Globus pallidus (tissue), 1 donor: Measurements from ENCODE around the gene H6PD.

ENCODE experiments used
- DNase-seq: peaks from one replicate; pipeline ENCODE4 v3.0.0-alpha.2; 2015; ENCODE audit warnings: low spot score

Gene H6PD

DNA sequence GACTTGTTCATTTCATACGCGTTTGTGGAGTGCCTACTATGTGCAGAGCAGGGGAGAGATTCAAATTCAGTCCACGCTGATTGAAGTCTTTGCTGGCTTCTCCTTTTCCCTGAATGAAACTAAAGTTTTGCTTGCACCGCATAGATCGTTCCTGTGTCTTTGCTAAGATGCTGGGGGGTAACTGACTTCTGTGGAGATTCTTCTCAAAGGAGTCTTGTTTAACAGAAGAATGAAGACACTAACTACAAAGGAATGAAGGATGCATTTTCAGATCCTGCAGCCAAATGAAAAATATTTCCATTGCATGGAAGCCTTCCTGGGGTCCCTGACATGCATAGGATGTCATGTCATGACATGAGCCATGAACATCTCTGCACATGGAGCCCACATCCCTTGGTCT lies 26.9 kb upstream of the H6PD start:
- DNase-seq = no peak

DNA sequence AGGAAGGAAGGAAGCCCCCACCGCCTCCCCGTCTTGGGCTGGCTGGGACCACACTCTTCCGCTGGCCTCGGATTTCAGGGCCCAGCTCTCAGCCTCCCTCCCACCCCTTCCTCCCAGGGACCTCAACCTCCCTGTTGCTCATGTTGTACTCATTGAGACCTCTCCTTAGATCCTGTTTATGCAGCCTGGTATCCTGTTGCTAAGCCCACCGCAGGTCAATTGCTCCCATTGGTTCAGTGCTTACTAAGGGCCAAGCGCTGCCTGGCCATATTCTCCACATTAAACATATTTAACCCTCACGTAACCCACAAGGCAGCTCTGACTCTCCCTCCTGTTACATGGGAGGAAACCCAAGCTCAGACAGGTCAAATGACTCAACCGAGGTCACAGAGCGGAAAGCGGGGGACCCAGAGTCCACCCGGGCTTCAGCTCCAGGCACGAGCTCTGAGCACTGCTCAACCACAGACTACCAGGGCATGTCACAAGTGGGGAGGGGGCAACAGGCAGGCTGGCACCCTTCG lies 23.2 kb upstream of the H6PD start:
- no peak for DNase-seq

DNA sequence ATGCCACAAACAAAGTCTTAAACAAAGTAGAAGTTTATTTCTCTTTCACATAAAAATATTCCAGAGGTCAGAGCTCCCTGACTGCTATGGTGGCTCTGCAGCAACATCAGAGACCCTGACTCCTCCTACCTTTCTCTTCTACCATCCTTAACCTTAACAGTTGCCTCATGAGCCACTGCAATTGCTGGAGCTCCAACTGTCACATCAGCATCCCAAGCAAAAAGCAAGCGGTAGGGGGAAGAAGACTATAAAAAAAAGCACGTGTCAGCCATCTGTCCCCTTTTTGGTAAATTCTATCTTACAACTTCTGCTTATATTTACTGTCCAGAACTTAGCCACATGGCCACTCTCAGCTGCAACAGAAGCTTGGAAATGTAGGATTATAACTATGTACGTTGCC lies 21.8 kb upstream of the H6PD start:
- no peak for DNase-seq

DNA sequence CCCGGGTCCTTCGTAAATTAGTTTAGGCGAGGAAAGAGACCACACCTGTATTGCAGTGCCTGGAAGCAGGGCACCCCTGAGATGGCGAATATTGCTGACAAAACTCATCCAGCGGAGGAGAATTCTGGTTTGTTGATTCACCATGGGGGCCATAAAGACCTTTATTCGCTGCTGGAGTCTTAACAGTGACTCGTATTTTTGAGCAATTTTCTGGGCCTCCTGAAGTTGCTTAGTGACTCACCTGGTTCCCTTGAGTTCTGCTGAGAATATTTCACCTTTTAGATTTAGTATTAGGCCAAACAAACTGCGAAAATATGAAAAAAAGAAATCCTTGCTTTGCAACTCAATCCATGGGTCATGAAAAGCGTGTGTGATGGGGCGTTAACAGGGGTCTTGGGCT lies 20.6 kb upstream of the H6PD start:
- DNase-seq = no peak

DNA sequence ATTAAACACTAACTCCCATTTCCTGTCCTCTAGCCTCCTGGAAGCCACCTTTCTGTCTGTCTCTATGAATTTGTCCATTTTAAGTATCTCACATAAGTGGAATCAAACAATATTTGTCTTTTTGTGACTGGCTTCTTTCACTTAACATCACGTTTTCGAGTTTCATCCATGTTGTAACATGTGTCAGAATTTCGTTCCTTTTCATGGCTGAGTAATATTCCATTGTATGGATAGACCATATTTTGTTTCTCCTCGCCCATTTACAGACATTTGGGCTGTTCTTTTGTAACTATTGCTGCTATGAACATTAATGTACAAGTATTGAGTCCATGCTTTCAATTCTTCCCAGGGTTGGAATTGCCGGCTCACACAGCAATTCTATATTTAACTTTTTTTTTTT lies 15.7 kb upstream of the H6PD start:
- no peak for DNase-seq

DNA sequence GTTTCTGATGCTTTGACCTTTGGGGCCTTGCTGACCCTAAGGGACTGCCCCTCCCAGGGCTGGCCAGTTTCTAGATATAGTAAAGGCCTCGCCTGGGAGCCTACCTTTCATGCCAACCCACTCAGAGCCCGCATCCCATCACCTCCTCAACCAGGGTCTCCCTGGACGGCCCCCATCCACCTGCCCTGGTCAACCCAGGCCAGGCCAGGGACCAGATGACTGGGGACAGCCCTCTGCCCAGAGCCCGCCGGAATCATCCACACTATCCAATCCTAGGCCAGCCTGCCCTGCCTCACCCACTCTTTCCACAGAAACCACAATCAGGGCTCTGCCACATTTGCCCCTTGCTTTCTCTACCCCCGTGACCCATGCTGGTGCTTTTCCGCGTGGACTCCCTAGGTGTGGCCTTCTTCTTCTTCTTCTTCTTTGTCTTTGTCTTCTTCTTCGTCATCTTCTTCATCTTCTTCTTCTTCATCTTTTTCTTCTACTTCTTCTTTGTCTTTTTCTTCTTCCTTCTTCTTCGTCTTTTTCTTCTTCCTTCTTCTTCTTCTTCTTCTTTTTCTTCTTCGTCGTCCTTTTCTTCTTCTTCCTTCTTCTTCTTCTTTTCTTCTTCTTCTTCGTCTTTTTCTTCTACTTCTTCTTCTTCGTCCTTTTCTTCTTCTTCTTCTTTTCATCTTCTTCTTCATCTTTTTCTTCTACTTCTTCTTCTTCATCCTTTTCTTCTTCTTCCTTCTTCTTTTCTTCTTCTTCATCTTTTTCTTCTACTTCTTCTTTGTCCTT lies 11.5 kb upstream of the H6PD start:
- DNase-seq = no peak

DNA sequence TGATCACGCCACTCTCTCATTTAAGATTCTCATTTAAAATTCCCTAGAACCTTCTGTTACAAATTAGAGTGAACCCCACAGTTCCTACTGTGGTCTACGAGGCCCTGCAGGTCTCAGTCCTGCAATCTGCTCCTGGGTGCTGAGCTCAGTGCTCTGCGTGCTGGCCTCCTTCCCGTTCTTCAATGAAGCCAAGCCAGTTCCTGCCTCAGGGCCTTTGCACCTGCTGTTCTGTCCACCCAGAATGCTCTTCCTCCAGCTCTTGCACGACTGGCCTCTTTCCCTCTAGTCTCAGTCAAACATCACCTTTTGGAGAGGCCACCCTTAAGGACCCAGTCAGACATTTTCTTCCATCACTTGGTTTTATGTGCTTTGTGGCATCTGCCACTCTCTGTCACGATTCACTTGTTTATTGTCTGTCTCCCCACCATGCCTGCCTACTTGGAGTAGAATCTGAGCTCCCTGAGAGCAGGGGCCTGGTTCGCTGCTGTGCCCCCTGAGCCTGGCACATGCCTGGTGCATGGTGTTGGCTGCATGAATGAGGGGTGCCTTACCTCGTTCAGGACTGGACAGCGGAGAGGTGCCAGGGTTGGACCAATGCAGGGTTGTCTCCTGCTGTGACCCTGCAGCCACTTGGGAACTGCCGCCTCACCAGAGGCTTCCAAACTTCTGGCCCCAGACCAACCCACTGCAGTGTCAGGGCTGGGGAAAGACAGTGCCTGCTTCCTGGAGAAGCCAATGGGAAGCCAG lies 9.7 kb upstream of the H6PD start:
- no peak for DNase-seq

DNA sequence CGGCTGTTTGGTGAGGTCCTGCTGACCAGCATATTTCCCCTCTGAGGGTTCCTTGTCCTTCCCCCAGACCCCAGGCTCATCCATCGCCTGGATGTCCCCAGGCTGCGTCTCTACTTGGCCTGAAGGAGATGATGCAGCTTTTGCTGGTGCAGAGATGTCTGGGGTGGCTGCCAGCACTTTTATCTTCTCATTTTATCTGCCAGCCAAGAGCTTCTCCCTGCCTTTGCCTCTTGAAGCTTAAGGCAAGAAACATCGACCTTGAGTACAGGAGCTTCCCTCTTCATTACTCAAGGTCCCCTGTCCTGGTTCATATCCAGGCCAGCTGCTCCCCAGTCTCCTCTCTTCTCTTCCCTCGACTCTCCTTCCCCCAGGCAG lies 9.2 kb upstream of the H6PD start:
- no peak for DNase-seq

DNA sequence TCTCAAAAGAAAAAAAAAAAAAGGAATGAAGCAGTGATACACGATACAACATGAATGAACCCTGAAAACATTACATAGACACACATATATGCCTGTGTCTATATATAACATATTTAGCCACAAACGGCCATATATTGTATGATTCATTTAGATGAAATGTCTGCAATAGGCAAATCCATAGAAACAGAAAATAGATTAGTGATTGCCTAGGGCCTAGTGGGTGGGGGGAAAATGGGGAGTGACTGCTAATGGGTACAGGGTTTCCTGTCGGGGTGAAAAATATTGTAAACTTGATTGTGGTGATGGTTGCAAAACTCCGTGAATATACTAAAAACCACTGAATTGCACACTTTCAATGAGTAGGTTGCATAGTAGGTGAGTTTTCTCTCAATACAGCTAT lies 6.0 kb upstream of the H6PD start:
- no peak for DNase-seq

DNA sequence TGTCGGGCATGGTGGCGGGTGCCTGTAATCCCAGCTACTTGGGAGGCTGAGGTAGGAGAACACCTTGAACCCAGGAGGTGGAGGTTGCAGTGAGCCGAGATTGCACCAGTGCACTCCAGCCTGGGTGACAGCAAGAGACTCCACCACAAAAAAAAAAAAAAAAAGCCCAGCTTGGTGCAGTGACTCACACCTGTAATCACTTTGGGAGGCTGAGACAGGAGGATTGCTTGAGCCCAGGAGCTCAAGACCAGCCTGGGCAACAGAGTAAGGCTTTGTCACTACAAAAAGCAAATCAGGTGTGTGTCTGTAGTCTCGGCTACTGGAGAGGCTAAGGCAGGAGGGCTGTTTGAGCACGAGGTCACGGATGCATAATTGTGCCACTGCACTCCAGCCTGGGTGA lies 5.0 kb upstream of the H6PD start:
- no peak for DNase-seq

DNA sequence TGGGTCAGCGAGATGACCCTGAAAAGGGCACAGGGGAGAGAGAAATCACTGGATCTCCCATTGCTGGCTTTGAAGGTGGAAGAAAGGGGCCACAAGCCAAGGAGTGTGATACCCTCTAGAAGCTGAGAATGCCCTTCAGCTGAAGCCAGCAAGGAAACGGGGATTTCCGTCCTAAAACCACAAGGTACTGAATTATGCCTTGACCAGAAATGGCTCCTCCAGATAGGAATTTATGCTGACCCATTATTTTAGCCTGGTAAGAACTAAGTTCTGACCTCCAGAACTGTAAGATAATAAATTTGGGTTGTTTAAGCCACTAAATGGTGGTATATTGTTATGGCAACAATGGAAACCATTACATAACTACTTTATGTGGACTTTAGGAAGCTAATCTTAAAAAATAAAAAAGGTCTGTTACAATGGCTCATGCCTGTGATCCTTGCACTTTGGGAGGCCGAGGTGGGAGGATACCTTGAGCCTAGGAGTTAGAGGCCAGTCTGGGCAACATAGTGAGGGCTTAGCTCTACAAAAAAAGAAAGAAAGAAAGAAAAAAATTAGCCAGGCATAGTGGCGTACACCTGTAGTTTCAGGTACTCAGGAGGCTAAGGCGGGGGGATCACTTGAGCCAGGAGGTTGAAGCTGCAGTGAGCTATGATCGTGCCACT lies 3.6 kb upstream of the H6PD start:
- DNase-seq = no peak

DNA sequence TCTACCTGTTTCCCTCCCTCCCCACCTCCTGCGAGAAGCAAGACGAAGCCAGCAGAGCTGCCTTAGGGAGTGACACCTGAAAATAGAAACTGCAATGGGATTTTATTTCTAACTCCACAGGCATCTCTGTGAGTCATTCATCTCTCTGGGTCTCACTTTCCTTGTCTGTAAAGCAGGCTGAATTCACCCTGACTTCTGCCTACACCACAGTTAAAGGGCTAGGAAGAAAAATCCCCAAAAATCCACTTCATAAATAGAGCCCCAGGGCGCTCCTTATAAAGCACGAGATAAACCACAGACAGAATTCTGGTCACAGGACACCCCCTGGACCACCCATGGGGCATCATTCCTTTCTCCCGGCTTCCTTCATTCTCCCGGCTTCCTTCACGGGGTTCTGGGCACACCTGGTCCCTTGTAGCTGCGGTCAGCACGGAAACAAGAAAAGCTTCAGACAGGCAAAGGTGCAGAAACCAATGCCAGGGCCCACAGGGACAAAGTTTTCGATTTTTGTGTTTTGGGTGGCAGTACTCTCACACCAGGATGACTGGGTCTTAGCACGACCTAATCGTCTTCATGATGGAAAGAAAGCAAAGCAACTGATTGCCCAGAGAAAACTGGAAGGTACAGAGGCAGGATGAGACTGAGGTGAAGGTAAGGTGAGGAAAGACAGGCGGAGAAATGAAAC lies 2.8 kb upstream of the H6PD start:
- no peak for DNase-seq

DNA sequence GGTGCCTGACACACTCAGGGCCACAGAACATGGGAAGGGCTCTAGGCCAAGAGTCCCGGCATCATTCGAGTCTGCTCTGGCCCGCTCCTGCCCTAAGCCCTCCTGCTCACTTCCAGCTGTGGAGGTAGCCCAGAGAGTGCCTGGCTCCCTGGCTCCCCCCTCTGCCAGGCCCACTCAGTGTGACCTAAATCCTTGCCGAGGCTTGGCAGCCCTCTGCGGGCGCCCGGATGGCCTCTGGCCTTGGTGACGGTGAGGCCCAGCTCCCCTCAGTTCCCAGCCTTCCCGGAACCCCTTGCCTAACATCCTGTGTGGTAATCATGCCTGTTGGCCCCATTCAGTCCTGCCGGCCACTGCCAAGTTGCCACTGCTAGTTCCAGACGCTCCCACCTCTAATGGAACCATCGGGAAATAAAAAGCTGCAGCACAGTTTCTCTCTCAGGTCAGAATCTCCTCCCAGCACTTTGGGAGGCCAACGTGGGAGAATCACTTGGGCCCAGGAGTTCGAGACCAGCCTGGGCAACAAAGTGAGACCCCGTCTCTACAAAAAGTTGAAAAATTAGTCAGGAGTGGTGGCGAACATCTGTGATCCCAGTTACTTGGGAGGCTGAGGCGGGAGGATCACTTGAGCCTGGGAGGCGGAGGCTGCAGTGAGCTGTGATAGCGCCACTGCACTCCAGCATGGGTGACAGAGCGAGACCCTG lies 1.2 kb upstream of the H6PD start:
- peak; percentile 62 for DNase-seq

DNA sequence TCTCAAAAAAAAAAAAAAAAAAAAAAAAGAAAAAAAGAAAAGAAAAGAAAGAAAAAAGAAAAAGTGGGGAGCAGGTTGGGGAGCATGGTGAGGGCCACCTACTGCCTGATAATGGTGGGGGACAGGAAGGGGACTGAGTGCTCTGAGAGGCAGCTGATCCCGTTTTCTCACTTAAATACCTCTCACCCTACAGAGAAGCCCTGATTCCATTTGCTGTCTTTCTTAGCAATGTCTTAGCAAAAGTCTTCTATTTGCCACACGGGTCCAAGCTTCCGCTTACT lies 692 bp upstream of the H6PD start:
- no peak for DNase-seq

DNA sequence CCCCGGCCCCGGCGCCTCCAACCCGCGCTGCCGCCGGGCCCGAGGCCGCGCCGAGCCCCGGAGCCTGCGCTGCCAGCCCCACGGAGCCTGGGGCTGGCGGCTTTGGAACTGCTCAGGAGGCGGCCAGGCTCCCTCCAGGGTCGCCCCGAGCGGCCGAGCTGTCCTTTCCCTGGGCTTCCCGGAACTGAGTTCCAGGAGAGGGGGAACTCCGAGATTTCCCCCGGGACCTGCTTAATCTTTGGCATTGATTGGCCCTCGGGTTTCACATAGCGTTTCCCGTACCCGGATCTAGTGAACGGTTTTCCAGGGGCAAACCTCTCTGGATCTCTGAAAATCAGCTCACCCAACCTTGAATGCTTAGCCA lies 504 bp downstream of the H6PD start:
- DNase-seq = no peak

DNA sequence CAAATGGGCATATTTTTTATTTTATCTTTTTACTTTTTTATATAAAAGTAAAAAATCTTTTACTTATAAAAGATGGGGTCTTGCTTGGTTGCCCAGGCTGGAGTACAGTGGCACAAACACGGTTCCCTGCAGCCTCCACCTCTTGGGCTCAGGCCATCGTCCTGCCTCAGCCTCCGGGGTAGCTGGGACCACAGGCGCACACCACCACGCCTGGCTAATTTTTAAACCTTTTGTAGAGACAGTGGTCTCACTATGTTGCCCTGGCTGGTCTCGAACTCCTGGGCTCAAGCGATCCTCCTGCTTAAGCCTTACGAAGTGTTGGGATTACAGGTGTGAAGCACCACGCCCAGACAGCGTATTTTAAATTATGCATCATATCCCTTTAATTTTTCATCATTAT lies 986 bp downstream of the H6PD start:
- no peak for DNase-seq

DNA sequence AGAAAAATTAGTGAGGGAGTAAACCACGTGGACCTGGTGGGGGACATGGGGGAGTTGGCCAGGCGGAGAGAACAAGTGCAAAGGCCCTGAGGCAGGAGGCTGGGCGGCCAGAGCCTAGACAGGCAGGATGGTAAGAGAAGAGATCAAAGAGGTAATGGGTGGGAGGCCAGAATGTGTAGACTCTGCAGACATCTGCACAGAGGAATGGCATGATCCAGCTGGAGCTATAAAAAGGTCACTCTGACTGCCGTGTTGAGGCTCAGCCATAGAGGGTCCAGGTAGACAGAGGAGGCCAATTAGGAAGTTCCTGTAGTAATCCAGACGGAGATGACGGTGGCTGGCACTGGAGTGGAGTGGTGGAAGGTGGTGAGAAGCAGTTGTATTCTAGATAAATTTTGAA lies 3.6 kb downstream of the H6PD start:
- no peak for DNase-seq

DNA sequence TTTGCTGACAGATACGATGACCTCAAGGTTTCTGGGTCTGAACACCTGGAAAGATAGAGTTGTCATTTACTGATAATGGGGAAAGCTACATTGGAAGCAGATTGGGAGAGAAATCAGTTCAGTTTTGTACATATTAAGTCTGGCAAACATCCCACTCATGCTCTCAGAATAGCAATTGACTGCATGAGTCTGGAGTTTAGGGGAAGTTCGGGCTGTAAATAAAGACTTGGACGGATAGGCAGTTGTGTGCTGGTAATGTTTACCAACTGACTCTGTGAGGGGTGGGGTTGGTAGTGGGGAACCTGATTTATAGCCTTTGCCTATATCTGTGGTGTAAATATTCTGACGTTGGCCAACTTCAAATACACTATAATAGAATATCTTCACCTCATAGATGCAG lies 4.0 kb downstream of the H6PD start:
- no peak for DNase-seq

DNA sequence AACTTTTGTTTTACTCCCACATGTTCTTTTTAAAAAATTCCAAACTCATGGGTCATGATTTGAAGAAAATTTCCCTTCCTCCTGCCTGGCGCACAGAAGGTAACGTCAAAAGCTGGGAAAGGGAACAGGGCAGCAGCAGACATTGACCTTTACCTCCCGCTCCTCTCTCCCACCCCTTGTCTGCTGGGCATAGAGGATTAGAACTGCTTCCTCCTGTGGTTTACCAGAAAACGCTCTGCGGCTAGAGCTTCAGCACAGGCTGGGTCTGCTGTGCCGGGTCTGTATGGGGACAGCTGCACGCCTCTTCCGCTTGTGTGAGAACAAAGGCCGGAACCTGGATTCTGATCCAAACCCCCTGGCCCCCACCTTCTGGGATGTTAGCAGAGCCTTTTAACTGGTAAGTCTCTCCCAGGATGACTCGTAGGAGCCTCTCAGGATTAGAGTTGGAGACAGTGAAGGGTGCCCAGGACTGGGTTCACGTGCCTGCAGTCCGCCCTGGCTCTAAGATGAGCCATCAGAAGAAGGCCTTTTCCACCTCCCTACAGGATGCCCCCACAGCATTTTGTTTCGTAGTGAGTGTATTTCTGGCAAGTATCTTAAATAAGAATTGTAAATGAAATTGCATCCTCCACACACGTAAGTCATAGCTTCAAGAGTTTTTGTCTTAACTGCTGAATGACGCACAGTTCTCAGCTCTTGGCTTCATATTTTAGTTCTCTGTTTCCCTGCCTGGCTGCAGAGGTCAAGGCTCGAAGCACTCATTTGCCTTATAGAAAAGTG lies 5.2 kb downstream of the H6PD start:
- DNase-seq = peak; percentile 57

DNA sequence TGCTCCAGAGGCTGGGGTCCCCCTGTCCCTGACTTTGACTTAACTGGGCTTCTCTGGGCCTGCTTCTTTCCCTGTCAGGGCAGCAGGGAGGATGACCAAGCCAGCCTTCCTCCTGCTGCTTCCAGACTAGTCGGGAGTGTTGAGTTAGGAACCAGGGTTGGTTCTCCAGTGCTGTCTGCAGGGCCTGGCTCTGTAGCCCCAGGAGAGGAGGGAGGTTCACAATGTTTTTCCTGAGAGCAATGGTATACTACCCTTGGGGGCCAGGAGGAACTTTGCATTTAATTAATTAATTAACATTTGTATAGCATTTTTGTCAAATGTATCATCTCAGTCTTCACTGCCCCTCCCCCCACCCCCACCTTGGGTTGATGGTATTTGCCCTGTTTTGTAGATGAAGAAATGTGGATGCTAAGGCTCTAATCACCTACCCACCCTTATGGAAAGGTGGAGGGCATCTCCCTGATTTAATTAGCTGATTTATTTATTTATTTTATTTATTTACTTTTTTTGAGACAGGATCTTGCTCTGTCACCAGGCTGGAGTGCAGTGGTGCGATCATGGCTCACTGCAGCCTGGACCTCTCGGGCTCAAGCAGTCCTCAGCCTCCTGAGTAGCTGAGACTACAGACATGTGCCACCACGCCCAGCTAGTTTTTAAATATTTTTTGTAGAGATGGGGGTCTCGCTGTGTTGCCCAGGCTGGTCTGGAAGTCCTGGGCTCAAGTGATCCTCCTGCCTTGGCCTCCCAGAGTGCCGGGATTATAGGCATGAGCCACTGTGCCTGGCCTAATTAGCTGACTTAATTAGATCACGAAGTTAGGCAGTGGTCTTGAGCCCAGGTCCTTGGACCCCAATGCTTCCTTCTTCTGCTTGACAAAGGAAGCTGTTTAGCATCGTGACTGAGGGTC lies 6.6 kb downstream of the H6PD start:
- no peak for DNase-seq
